IgD-negative memory B cell (primary cell): ENCODE results near the gene OR7E24. TPM values are rescaled to one million over a fixed set of nuclear protein-coding genes. Genes with fewer than 3 reads are reported as not detected.
"Not testable (repeated sequence)": the region's sequence is repeated elsewhere in the genome, so short reads cannot be mapped to it uniquely, and the experiment has no call there.

Experiments used
- H3K27ac Mint-ChIP-seq, 3 donors: one replicate each; pipeline ENCODE4 v1.8.0; 2020 to 2022; ENCODE audit warnings: mild to moderate bottlenecking in 3 of 3, mixed read lengths in 3 of 3, moderate library complexity in 1 of 3
- H3K27me3 Mint-ChIP-seq: one replicate; pipeline ENCODE4 v1.8.0; 2021; ENCODE audit warnings: mixed read lengths
- H3K36me3 Mint-ChIP-seq: one replicate; pipeline ENCODE4 v1.8.0; 2020; ENCODE audit warnings: mild to moderate bottlenecking, mixed read lengths
- H3K4me1 Mint-ChIP-seq, 3 donors: one replicate each; pipeline ENCODE4 v1.8.0; 2020 to 2022; ENCODE audit warnings: mixed read lengths in 3 of 3, mild to moderate bottlenecking in 1 of 3
- H3K4me3 Mint-ChIP-seq, 4 donors: one replicate each; pipeline ENCODE4 v1.8.0; 2020 to 2022; ENCODE audit warnings: mild to moderate bottlenecking in 4 of 4, mixed read lengths in 4 of 4, moderate library complexity in 3 of 4
- H3K9me3 Mint-ChIP-seq, 3 donors: one replicate each; pipeline ENCODE4 v1.8.0; 2020 to 2021; ENCODE audit warnings: mixed read lengths in 3 of 3, mild to moderate bottlenecking in 1 of 3
- polyA plus RNA-seq: library from polyadenylated mRNA; unstranded; fragments of 300-500 nt; fragmentation: Illumina TruSeq; gene quantifications from one replicate; pipeline ENCODE4 v1.2.3, GENCODE V29; 2021

OR7E24 gene
- polyA plus RNA-seq: not detected

DNA sequence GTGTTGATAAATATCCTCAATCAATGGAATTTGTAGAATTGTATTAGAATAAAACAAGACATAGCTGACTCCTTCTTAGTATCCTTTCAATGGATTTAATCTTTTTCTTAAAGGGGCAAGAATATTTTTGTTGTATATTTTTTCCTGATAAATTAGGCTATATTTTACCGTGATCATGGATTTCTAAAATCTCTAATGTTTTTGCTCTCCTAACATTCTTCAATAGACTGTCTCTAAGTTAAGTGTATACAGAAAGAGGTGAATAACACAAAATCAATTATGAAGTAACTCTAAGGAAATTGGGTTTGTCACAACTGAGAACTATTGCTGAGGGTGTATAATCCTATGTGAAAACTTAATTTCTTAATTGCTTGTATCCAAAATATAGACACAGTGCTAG, at the start of gene OR7E24:
TSS of gene OR7E24 (plus strand) at position 301 of the 400 bp plus-strand sequence. CDS start 114 bp downstream, outside the sequence.
- H3K4me3 Mint-ChIP-seq: no peak within 1 kb of the TSS
- H3K4me1 Mint-ChIP-seq: no peaks in the 10 kb centered on the region
- peaks cover 9 to 17% (median 9%) of the 10 kb centered on the region in 3 donors for H3K9me3 Mint-ChIP-seq
- H3K27me3 Mint-ChIP-seq: no peaks in the 10 kb centered on the region
- no peaks in the 10 kb centered on the region for H3K36me3 Mint-ChIP-seq
- H3K27ac Mint-ChIP-seq: no peak within 1 kb of the TSS

DNA sequence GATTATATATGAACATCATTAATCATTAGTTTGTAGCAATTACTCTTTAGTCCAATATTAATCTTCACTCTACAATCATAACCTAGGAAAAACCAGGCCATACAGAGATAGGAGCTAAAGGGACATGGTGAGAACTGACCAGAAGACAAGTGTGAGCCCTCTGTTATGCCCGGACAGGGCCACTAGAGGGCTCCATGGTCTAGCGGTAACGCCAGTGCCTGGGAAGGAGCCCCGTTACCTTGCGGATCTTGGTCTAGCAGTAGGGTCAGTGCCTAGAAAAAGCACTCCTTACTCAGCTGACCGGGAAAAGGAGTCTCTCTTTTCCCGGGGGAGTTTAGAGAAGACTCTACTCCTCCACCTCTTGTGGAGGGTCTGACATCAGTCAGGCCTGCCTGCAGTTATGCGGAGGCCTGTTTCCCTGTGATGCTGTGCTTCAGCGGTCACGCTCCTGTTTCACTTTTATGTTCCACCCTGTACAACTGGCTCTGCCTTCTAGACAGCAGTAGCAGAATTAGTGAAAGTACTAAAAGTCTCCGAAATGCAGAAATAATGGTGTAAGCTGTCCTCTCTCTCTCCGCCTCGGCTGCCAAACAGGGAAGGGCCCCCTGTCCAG, 45.1 kb upstream of the OR7E24 start:
- Mint-ChIP-seq H3K9me3 (peaks cover 0 to 3% (median 0%) of the 10 kb centered on the region in 3 donors), H3K4me1 (peaks cover 0 to 4% (median 2%) of the 10 kb centered on the region in 3 donors), H3K4me3 (peak overlapping the region in 3 of 4 donors; percentile 28 to 79 (median 65)), H3K27me3 (no peaks in the 10 kb centered on the region), H3K36me3 (no peaks in the 10 kb centered on the region), H3K27ac (peak overlapping the region in 1 of 3 donors; percentile 63)

DNA sequence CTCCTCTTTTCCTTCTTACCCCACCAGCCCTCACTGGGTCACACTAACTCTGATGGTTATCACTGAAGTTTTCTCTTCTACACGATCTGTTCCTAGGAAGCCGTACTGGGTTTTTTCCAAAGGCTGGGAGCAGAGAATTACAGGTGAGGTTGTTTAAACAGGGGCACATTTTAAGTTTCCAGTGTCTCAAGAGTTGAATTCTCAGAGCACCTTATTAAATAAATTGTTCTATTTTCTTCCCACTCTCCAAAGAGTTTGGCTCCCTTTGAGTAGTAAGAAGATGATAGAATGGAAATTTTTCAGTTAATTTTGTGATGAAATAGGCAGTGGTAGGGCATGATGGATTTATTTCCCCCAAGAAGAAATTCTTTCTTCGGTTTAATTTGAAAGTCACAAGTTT, 31.2 kb upstream of the OR7E24 start, which contains the start of gene OR7D4:
TSS of gene OR7D4 (minus strand) at position 101 of the 400 bp plus-strand sequence. CDS start 4,752 bp downstream, outside the sequence.
- Mint-ChIP-seq H3K36me3 (no peaks in the 10 kb centered on the region), H3K9me3 (peaks cover 3 to 14% (median 8%) of the 10 kb centered on the region in 3 donors), H3K27ac (no peak within 1 kb of the TSS), H3K27me3 (peaks cover 4% of the 10 kb centered on the region), H3K4me3 (no peak within 1 kb of the TSS), H3K4me1 (no peaks in the 10 kb centered on the region)

DNA sequence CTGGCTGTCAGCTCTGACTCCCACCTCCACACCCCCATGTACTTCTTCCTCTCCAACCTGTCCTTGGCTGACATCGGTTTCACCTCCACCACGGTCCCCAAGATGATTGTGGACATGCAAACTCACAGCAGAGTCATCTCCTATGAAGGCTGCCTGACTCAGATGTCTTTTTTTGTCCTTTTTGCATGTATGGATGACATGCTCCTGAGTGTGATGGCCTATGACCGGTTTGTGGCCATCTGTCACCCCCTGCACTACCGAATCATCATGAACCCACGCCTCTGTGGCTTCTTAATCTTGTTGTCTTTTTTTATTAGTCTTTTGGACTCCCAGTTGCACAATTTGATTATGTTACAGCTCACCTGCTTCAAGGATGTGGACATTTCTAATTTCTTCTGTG, 506 bp downstream of the OR7E24 start:
- H3K9me3 Mint-ChIP-seq: peaks cover 9 to 17% (median 10%) of the 10 kb centered on the region in 3 donors
- H3K27me3 Mint-ChIP-seq: no peaks in the 10 kb centered on the region
- H3K36me3 Mint-ChIP-seq: no peaks in the 10 kb centered on the region
- no peak overlapping the region for H3K4me3 Mint-ChIP-seq
- H3K27ac Mint-ChIP-seq: no peak overlapping the region
- H3K4me1 Mint-ChIP-seq: no peaks in the 10 kb centered on the region

DNA sequence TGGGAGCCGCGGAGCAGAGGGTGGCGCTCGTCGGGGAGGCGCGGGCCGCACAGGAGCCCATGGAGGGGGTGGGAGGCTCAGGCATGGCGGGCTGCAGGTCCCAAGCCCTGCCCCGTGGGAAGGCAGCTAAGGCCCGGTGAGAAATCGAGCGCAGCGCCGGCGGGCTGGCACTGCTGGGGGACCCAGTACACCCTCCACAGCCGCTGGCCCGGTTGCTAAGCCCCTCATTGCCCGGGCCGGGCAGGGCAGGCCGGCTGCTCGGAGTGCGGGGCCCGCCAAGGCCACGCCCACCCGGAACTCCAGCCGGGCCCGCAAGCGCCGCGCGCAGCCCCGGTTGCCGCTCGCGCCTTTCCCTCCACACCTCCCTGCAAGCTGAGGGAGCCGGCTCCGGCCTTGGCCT, 32.8 kb downstream of the OR7E24 start:
- not testable (repeated sequence) for H3K36me3 Mint-ChIP-seq, H3K4me1 Mint-ChIP-seq, H3K27me3 Mint-ChIP-seq, H3K27ac Mint-ChIP-seq
- H3K4me3 Mint-ChIP-seq: peak overlapping the region in 2 of 4 donors; percentile 49 to 66
- peaks cover 11 to 34% (median 16%) of the 10 kb centered on the region in 3 donors for H3K9me3 Mint-ChIP-seq

DNA sequence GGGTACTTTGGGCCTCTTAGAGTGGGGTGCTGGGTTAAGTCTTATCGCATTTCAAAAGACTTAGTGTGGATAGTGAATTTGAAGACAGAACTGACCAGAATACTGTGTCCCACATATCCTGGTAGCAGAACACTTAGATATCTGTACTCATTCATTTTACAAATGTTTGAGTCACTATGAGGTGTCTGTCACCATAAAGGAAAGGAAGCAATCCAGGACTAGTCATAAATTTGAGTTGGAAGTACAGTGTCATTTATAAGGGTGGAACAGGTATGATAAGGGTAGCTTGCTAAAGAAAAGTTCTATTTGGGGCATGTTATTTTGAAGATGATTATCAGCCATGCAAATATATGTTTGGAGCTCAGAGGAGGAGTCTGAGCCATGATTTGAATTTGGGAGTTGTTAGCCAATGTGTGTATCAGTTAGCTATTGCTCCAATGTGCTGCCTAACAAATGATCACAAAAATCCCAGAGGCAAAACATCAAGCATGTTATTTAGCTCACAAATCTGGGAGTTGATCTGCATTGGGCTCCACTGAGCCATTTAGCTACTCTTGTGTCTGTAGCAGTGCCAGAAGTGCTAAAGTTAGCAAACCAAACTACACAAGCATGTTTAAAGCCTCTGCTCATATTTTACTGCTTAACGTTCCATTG, 38.6 kb downstream of the OR7E24 start:
- H3K9me3 Mint-ChIP-seq: peaks cover 18 to 35% (median 23%) of the 10 kb centered on the region in 3 donors
- no peak overlapping the region for H3K27ac Mint-ChIP-seq
- peaks cover 0 to 1% (median 0%) of the 10 kb centered on the region in 3 donors for H3K4me1 Mint-ChIP-seq
- H3K27me3 Mint-ChIP-seq: no peaks in the 10 kb centered on the region
- H3K36me3 Mint-ChIP-seq: peaks cover 21% of the 10 kb centered on the region
- H3K4me3 Mint-ChIP-seq: no peak overlapping the region

DNA sequence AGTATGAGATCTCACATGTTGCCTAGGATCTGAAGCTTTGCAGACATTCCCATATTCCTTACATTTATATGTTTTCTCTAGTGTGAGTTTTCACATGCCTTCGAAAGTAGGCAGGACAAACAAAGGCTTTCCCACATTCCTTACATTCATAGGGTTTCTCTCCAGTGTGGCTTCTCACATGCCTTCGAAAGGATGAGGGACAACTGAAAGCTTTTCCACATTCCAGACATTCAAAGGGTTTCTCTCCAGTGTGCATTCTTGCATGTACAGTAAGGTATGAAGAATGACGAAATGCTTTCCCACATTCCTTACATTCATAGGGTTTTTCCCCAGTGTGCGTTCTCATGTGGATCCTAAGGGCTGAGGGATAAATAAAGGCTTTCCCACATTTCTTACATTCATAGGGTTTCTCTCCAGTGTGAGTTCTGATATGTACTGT, 44.7 kb downstream of the OR7E24 start:
- Mint-ChIP-seq H3K4me1 (peaks cover 0 to 1% (median 0%) of the 10 kb centered on the region in 3 donors), H3K9me3 (peaks cover 15 to 45% (median 41%) of the 10 kb centered on the region in 3 donors), H3K4me3 (peak overlapping the region in 1 of 4 donors; percentile 9), H3K36me3 (peaks cover 43% of the 10 kb centered on the region), H3K27ac (no peak overlapping the region), H3K27me3 (no peaks in the 10 kb centered on the region)

DNA sequence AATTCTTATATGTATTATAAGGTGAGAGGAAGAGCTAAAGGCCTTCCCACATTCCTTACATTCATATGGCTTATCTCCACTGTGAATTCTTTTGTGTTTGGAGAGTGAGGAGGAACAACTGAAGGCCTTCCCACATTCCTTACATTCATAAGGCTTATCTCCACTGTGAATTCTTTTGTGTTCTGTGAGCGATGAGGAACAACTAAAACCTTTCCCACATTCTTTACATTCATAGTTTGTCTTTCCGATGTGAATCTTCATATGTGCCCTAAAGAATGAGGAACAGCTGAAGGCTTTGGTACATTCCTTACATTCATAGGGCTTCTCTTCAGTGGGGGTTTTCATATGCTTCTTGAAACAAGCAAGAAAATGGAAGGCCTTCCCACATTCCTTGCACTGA, 45.6 kb downstream of the OR7E24 start:
- H3K27me3 Mint-ChIP-seq: no peaks in the 10 kb centered on the region
- no peak overlapping the region for H3K27ac Mint-ChIP-seq

More for the DNA sequence above, 45.6 kb downstream of the OR7E24 start:
- Mint-ChIP-seq H3K36me3 (peaks cover 49% of the 10 kb centered on the region), H3K4me3 (no peak overlapping the region), H3K4me1 (peaks cover 0 to under 1% (median 0%) of the 10 kb centered on the region in 3 donors), H3K9me3 (peaks cover 17 to 46% (median 44%) of the 10 kb centered on the region in 3 donors)

Other genes with a start within 250 kb of the OR7E24 start
- gene MUC16, start 240.5 kb upstream of the OR7E24 start, polyA plus RNA-seq: not detected
- gene OR1M1, start 163.9 kb upstream of the OR7E24 start, polyA plus RNA-seq: not detected
- gene OR7G2, start 143.5 kb upstream of the OR7E24 start, polyA plus RNA-seq: not detected
- not detected for gene OR7G1, start 135.2 kb upstream of the OR7E24 start, polyA plus RNA-seq
- gene OR7G3, start 124.0 kb upstream of the OR7E24 start, polyA plus RNA-seq: not detected
- 51.6 TPM for gene ZNF317, start 110.5 kb upstream of the OR7E24 start, polyA plus RNA-seq
- gene OR7D2, start 72.0 kb upstream of the OR7E24 start, polyA plus RNA-seq: 0.43 TPM
- gene OR7D4, start 31.3 kb upstream of the OR7E24 start, polyA plus RNA-seq: not detected
- gene ZNF699, start 58.9 kb downstream of the OR7E24 start, polyA plus RNA-seq: 8.6 TPM
- gene ZNF559, start 73.2 kb downstream of the OR7E24 start, polyA plus RNA-seq: 24.6 TPM
- gene ZNF177, start 112.1 kb downstream of the OR7E24 start, polyA plus RNA-seq: 1.6 TPM
- 14.5 TPM for gene ZNF266, start 184.6 kb downstream of the OR7E24 start, polyA plus RNA-seq
- not detected for gene ZNF560, start 247.7 kb downstream of the OR7E24 start, polyA plus RNA-seq